ENCODE data around the gene NAA25.

NAA25 gene

GRCh38 chr12:112108202-112109079 lies at the start of gene NAA25:
Gene NAA25, minus strand, starts transcription at chr12:112108783. Its CDS starts 10 bp downstream, at chr12:112108773.
- DNase-seq (ENCODE audit: low spot score in 2 of 2), result peak; percentile 66 to 76
- Mint-ChIP-seq H3K9me3 (no peaks in the 10 kb centered on the region), H3K4me1 (peaks cover 38% of the 10 kb centered on the region), H3K4me3 (peak within 1 kb of the TSS; percentile 94), H3K27ac (ENCODE audit: low read depth) (peak within 1 kb of the TSS; percentile 95), H3K36me3 (ENCODE audit: insufficient read depth) (peaks cover 15% of the 10 kb centered on the region), H3K27me3 (no peaks in the 10 kb centered on the region)
- peak; percentile 89 for ATAC-seq (replicated peaks; ENCODE audit: extremely low read depth, poor library complexity, severe bottlenecking)

- no peak overlapping the region for H3K27ac Mint-ChIP-seq (ENCODE audit: low read depth)
- H3K36me3 Mint-ChIP-seq (ENCODE audit: insufficient read depth), result peaks cover 54% of the 10 kb centered on the region
- no peak overlapping the region for H3K4me3 Mint-ChIP-seq
- peaks cover 20% of the 10 kb centered on the region for H3K4me1 Mint-ChIP-seq
- no peak for ATAC-seq (replicated peaks; ENCODE audit: extremely low read depth, poor library complexity, severe bottlenecking)
- no peaks in the 10 kb centered on the region for H3K27me3 Mint-ChIP-seq
- DNase-seq (ENCODE audit: low spot score in 2 of 2), result no peak
- H3K9me3 Mint-ChIP-seq, result peaks cover 23% of the 10 kb centered on the region
Observed at GRCh38 chr12:112153893-112154219, 45.3 kb upstream of the NAA25 start.

GRCh38 chr12:112153181-112153892 lies 44.8 kb upstream of the NAA25 start:
- H3K4me1 Mint-ChIP-seq, result peaks cover 16% of the 10 kb centered on the region
- H3K9me3 Mint-ChIP-seq, result peaks cover 21% of the 10 kb centered on the region
- H3K27ac Mint-ChIP-seq (ENCODE audit: low read depth), result peak overlapping the region; percentile 38
- no peak overlapping the region for H3K4me3 Mint-ChIP-seq
- DNase-seq (ENCODE audit: low spot score in 2 of 2) (no peak), ATAC-seq (replicated peaks; ENCODE audit: extremely low read depth, poor library complexity, severe bottlenecking) (no peak)
- no peaks in the 10 kb centered on the region for H3K27me3 Mint-ChIP-seq
- peaks cover 59% of the 10 kb centered on the region for H3K36me3 Mint-ChIP-seq (ENCODE audit: insufficient read depth)

GRCh38 chr12:112151766-112152541 lies 43.4 kb upstream of the NAA25 start:
- peaks cover 11% of the 10 kb centered on the region for H3K9me3 Mint-ChIP-seq
- peaks cover 65% of the 10 kb centered on the region for H3K36me3 Mint-ChIP-seq (ENCODE audit: insufficient read depth)
- H3K27me3 Mint-ChIP-seq, result no peaks in the 10 kb centered on the region
- H3K4me3 Mint-ChIP-seq, result no peak overlapping the region
- H3K27ac Mint-ChIP-seq (ENCODE audit: low read depth), result no peak overlapping the region
- H3K4me1 Mint-ChIP-seq, result peaks cover 6% of the 10 kb centered on the region
- ATAC-seq (replicated peaks; ENCODE audit: extremely low read depth, poor library complexity, severe bottlenecking) (no peak), DNase-seq (ENCODE audit: low spot score in 2 of 2) (no peak)

- no peak for DNase-seq (ENCODE audit: low spot score in 2 of 2)
- Mint-ChIP-seq H3K9me3 (no peaks in the 10 kb centered on the region), H3K27ac (ENCODE audit: low read depth) (no peak overlapping the region), H3K4me3 (no peak overlapping the region), H3K4me1 (no peaks in the 10 kb centered on the region), H3K27me3 (no peaks in the 10 kb centered on the region), H3K36me3 (ENCODE audit: insufficient read depth) (peaks cover 79% of the 10 kb centered on the region)
- no peak for ATAC-seq (replicated peaks; ENCODE audit: extremely low read depth, poor library complexity, severe bottlenecking)
Observed at GRCh38 chr12:112149596-112149995, 41.0 kb upstream of the NAA25 start.

GRCh38 chr12:112148031-112148513 lies 39.5 kb upstream of the NAA25 start:
- no peak for DNase-seq (ENCODE audit: low spot score in 2 of 2)
- H3K36me3 Mint-ChIP-seq (ENCODE audit: insufficient read depth), result peaks cover 83% of the 10 kb centered on the region
- no peak overlapping the region for H3K27ac Mint-ChIP-seq (ENCODE audit: low read depth)
- H3K9me3 Mint-ChIP-seq, result no peaks in the 10 kb centered on the region
- H3K4me1 Mint-ChIP-seq, result no peaks in the 10 kb centered on the region
- no peaks in the 10 kb centered on the region for H3K27me3 Mint-ChIP-seq
- ATAC-seq (replicated peaks; ENCODE audit: extremely low read depth, poor library complexity, severe bottlenecking), result no peak
- no peak overlapping the region for H3K4me3 Mint-ChIP-seq

GRCh38 chr12:112146123-112146522 lies 37.5 kb upstream of the NAA25 start:
- ATAC-seq (replicated peaks; ENCODE audit: extremely low read depth, poor library complexity, severe bottlenecking) (no peak), DNase-seq (ENCODE audit: low spot score in 2 of 2) (no peak)
- no peak overlapping the region for H3K27ac Mint-ChIP-seq (ENCODE audit: low read depth)
- H3K4me3 Mint-ChIP-seq, result no peak overlapping the region
- H3K36me3 Mint-ChIP-seq (ENCODE audit: insufficient read depth), result peaks cover 82% of the 10 kb centered on the region
- no peaks in the 10 kb centered on the region for H3K9me3 Mint-ChIP-seq
- no peaks in the 10 kb centered on the region for H3K4me1 Mint-ChIP-seq
- H3K27me3 Mint-ChIP-seq, result no peaks in the 10 kb centered on the region

GRCh38 chr12:112140728-112141127 lies 32.1 kb upstream of the NAA25 start:
- Mint-ChIP-seq H3K27me3 (no peaks in the 10 kb centered on the region), H3K9me3 (no peaks in the 10 kb centered on the region), H3K27ac (ENCODE audit: low read depth) (peak overlapping the region; percentile 41), H3K4me1 (no peaks in the 10 kb centered on the region), H3K36me3 (ENCODE audit: insufficient read depth) (peaks cover 71% of the 10 kb centered on the region), H3K4me3 (no peak overlapping the region)
- DNase-seq (ENCODE audit: low spot score in 2 of 2), result no peak
- ATAC-seq (replicated peaks; ENCODE audit: extremely low read depth, poor library complexity, severe bottlenecking), result no peak

GRCh38 chr12:112134731-112135130 lies 26.1 kb upstream of the NAA25 start:
- H3K27ac Mint-ChIP-seq (ENCODE audit: low read depth), result no peak overlapping the region
- no peaks in the 10 kb centered on the region for H3K27me3 Mint-ChIP-seq
- DNase-seq (ENCODE audit: low spot score in 2 of 2), result no peak
- peaks cover 28% of the 10 kb centered on the region for H3K4me1 Mint-ChIP-seq
- H3K4me3 Mint-ChIP-seq, result no peak overlapping the region
- peaks cover 39% of the 10 kb centered on the region for H3K36me3 Mint-ChIP-seq (ENCODE audit: insufficient read depth)
- H3K9me3 Mint-ChIP-seq, result no peaks in the 10 kb centered on the region
- ATAC-seq (replicated peaks; ENCODE audit: extremely low read depth, poor library complexity, severe bottlenecking), result no peak

- no peak overlapping the region for H3K4me3 Mint-ChIP-seq
- peaks cover 38% of the 10 kb centered on the region for H3K4me1 Mint-ChIP-seq
- H3K36me3 Mint-ChIP-seq (ENCODE audit: insufficient read depth), result peaks cover 34% of the 10 kb centered on the region
- DNase-seq (ENCODE audit: low spot score in 2 of 2) (no peak), ATAC-seq (replicated peaks; ENCODE audit: extremely low read depth, poor library complexity, severe bottlenecking) (no peak)
- H3K9me3 Mint-ChIP-seq, result no peaks in the 10 kb centered on the region
- no peaks in the 10 kb centered on the region for H3K27me3 Mint-ChIP-seq
- H3K27ac Mint-ChIP-seq (ENCODE audit: low read depth), result no peak overlapping the region
Observed at GRCh38 chr12:112133418-112133817, 24.8 kb upstream of the NAA25 start.

GRCh38 chr12:112131686-112132085 lies 23.1 kb upstream of the NAA25 start:
- Mint-ChIP-seq H3K4me1 (peaks cover 46% of the 10 kb centered on the region), H3K4me3 (no peak overlapping the region), H3K27ac (ENCODE audit: low read depth) (peak overlapping the region; percentile 90), H3K36me3 (ENCODE audit: insufficient read depth) (peaks cover 25% of the 10 kb centered on the region), H3K9me3 (no peaks in the 10 kb centered on the region), H3K27me3 (no peaks in the 10 kb centered on the region)
- DNase-seq (ENCODE audit: low spot score in 2 of 2) (no peak), ATAC-seq (replicated peaks; ENCODE audit: extremely low read depth, poor library complexity, severe bottlenecking) (no peak)

GRCh38 chr12:112130441-112130998 lies 21.9 kb upstream of the NAA25 start:
- peak; percentile 82 for ATAC-seq (replicated peaks; ENCODE audit: extremely low read depth, poor library complexity, severe bottlenecking)
- no peak for DNase-seq (ENCODE audit: low spot score in 2 of 2)
- peak overlapping the region; percentile 56 for H3K4me3 Mint-ChIP-seq
- H3K4me1 Mint-ChIP-seq, result peaks cover 50% of the 10 kb centered on the region
- H3K9me3 Mint-ChIP-seq, result no peaks in the 10 kb centered on the region
- H3K36me3 Mint-ChIP-seq (ENCODE audit: insufficient read depth), result peaks cover 17% of the 10 kb centered on the region
- H3K27me3 Mint-ChIP-seq, result no peaks in the 10 kb centered on the region
- H3K27ac Mint-ChIP-seq (ENCODE audit: low read depth), result peak overlapping the region; percentile 90
